Femur (tissue), 1 donor: ENCODE results near the gene TMIGD2.
"Not testable (repeated sequence)": the region's sequence is repeated elsewhere in the genome, so short reads cannot be mapped to it uniquely, and the experiment has no call there.

Experiments used
- DNase-seq: peaks from one replicate; pipeline ENCODE4 v3.0.0-alpha.2; 2017

Gene TMIGD2

GRCh38 chr19:4302243-4302640 is at the start of gene TMIGD2:
Gene TMIGD2 (minus strand): TSS chr19:4302389. CDS start chr19:4302385, 4 bp downstream.
- DNase-seq, result no peak

GRCh38 chr19:4350726-4351125 is 48.5 kb upstream of the TMIGD2 start:
- DNase-seq, result no peak

GRCh38 chr19:4350111-4350510 is 47.9 kb upstream of the TMIGD2 start:
- peak; percentile 12 for DNase-seq

- not testable (repeated sequence) for DNase-seq
Measured at GRCh38 chr19:4349225-4349624, 47.0 kb upstream of the TMIGD2 start.

GRCh38 chr19:4347521-4347920 is 45.3 kb upstream of the TMIGD2 start:
- DNase-seq, result no peak

GRCh38 chr19:4346020-4346383 is 43.8 kb upstream of the TMIGD2 start:
- no peak for DNase-seq

GRCh38 chr19:4345342-4346019 is 43.3 kb upstream of the TMIGD2 start:
- peak; percentile 23 for DNase-seq

GRCh38 chr19:4343370-4344307 is 41.5 kb upstream of the TMIGD2 start, which contains the start of gene MPND:
Gene MPND (plus strand): TSS chr19:4343562. CDS start chr19:4343594, 32 bp downstream.
- peak; percentile 94 for DNase-seq

- peak; percentile 99 for DNase-seq
Measured at GRCh38 chr19:4342615-4343369, 40.6 kb upstream of the TMIGD2 start.

- DNase-seq, result no peak
Measured at GRCh38 chr19:4342314-4342614, 40.1 kb upstream of the TMIGD2 start.

- peak; percentile 35 for DNase-seq
Measured at GRCh38 chr19:4338441-4339355, 36.5 kb upstream of the TMIGD2 start, which contains the start of gene STAP2. Gene STAP2 (minus strand): TSS chr19:4338827. CDS start chr19:4338753, 74 bp downstream.

- DNase-seq, result peak; percentile 37
Measured at GRCh38 chr19:4337906-4338440, 35.8 kb upstream of the TMIGD2 start.

GRCh38 chr19:4334929-4335570 is 32.9 kb upstream of the TMIGD2 start:
- no peak for DNase-seq

GRCh38 chr19:4329858-4330257 is 27.7 kb upstream of the TMIGD2 start:
- DNase-seq, result no peak

GRCh38 chr19:4328991-4329681 is 26.9 kb upstream of the TMIGD2 start:
- peak; percentile 46 for DNase-seq

GRCh38 chr19:4328243-4328990 is 26.2 kb upstream of the TMIGD2 start:
- peak; percentile 98 for DNase-seq

- no peak for DNase-seq
Measured at GRCh38 chr19:4327877-4328242, 25.7 kb upstream of the TMIGD2 start.

- peak; percentile 77 for DNase-seq
Measured at GRCh38 chr19:4327252-4327876, 25.2 kb upstream of the TMIGD2 start.

- no peak for DNase-seq
Measured at GRCh38 chr19:4326837-4327251, 24.7 kb upstream of the TMIGD2 start.
